H1 (cell line): ENCODE results near the gene CLDN7. TPM values are rescaled to one million over a fixed set of nuclear protein-coding genes. Genes with fewer than 3 reads are reported as not detected.

ENCODE experiments used
- CTCF ChIA-PET: fragments of 300-600 bp; sonication (Branson Sonifier 250); formaldehyde crosslinking; loops from one replicate; lab custom pipeline; 2021; ENCODE audit not compliant: partially characterized antibody; lab: Charles Lee
- POLR2A ChIA-PET: fragments of 300-600 bp; sonication (Branson Sonifier 250); formaldehyde crosslinking; loops from one replicate; lab custom pipeline; 2021; ENCODE audit warnings: inconsistent platforms; ENCODE audit not compliant: partially characterized antibody; lab: Charles Lee
- DNase-seq, 2 experiments: peaks; one replicate each; pipeline versions ENCODE4 v3.0.0 to v3.0.0-alpha.2; 2010 to 2022; ENCODE audit warnings: low spot score in 2 of 2, low read depth in 1 of 2, mixed read lengths in 1 of 2
- FAIRE-seq: peaks from 2 replicates; lab custom pipeline; 2011; peaks lifted over from hg19 to GRCh38; lab: Jason Lieb, UNC
- H2AFZ ChIP-seq: 2 replicates; pipeline ENCODE4 v1.8.1; 2012; ENCODE audit warnings: low read length, inconsistent platforms
- H2AK5ac ChIP-seq: 2 replicates; pipeline ENCODE4 v1.6.1; 2013; ENCODE audit warnings: low read depth, low read length
- H2BK120ac ChIP-seq: replicated peaks from 2 replicates; pipeline ENCODE3; 2013; ENCODE audit warnings: low read depth, low read length, inconsistent platforms
- H2BK12ac ChIP-seq: 2 replicates; pipeline ENCODE4 v1.6.1; 2013; ENCODE audit warnings: low read depth, low read length
- H2BK15ac ChIP-seq: 2 replicates; pipeline ENCODE4 v1.6.1; 2013; ENCODE audit warnings: low read length
- H2BK20ac ChIP-seq: 2 replicates; pipeline ENCODE4 v1.6.1; 2013; ENCODE audit warnings: low read length
- H2BK5ac ChIP-seq: 2 replicates; pipeline ENCODE4 v1.6.1; 2013; ENCODE audit warnings: low read depth, low read length
- H3K14ac ChIP-seq: 2 replicates; pipeline ENCODE4 v1.6.1; 2013; ENCODE audit warnings: inconsistent platforms; ENCODE audit not compliant: insufficient read length
- H3K18ac ChIP-seq: 2 replicates; pipeline ENCODE4 v1.6.1; 2013; ENCODE audit warnings: low read length; ENCODE audit errors: extremely low read depth
- H3K23ac ChIP-seq: 2 replicates; pipeline ENCODE4 v1.6.1; 2013; ENCODE audit warnings: inconsistent platforms; ENCODE audit not compliant: insufficient read length
- H3K23me2 ChIP-seq: 2 replicates; pipeline ENCODE4 v1.6.1; 2013; ENCODE audit warnings: low read depth, low read length
- H3K27ac ChIP-seq: 2 replicates; pipeline ENCODE4 v1.6.1; 2011; ENCODE audit warnings: low read depth, low read length, inconsistent platforms
- H3K27me3 ChIP-seq, 4 experiments: replicated peaks in 1 of 4; 1 replicate in 1 of 4; 2 replicates in 3 of 4; pipeline versions ENCODE4 v1.6.1 to v1.8.1; 2011 to 2013; ENCODE audit warnings: low read length in 3 of 4, mild to moderate bottlenecking in 3 of 4, inconsistent platforms in 2 of 4, mixed read lengths in 2 of 4, moderate library complexity in 1 of 4; ENCODE audit not compliant: control insufficient read depth in 3 of 4, insufficient read depth in 3 of 4; ENCODE audit errors: extremely low read depth in 1 of 4
- H3K36me3 ChIP-seq, 4 experiments: 2 replicates each; pipeline versions ENCODE4 v1.6.1 to v1.8.1; 2011 to 2013; ENCODE audit warnings: mild to moderate bottlenecking in 4 of 4, low read length in 3 of 4, moderate library complexity in 2 of 4, control low read depth in 1 of 4, inconsistent platforms in 1 of 4; ENCODE audit not compliant: insufficient read depth in 4 of 4, control insufficient read depth in 2 of 4
- H3K4ac ChIP-seq: replicated peaks from 2 replicates; pipeline ENCODE3; 2013; ENCODE audit warnings: low read length, low read depth, mixed read lengths, inconsistent platforms; ENCODE audit not compliant: insufficient read length
- H3K4me1 ChIP-seq, 4 experiments: replicated peaks in 1 of 4; 1 replicate in 1 of 4; 2 replicates in 3 of 4; pipeline versions ENCODE4 v1.6.1 to v1.8.1; 2011 to 2013; ENCODE audit warnings: low read length in 3 of 4, inconsistent platforms in 2 of 4, mixed read lengths in 1 of 4; ENCODE audit not compliant: insufficient read depth in 4 of 4, control insufficient read depth in 3 of 4
- H3K4me2 ChIP-seq, 2 experiments: 2 replicates each; pipeline versions ENCODE4 v1.6.1 to v1.8.1; 2011 to 2013; ENCODE audit warnings: low read depth in 2 of 2, low read length in 2 of 2, control low read depth in 1 of 2, inconsistent platforms in 1 of 2, mild to moderate bottlenecking in 1 of 2; ENCODE audit not compliant: insufficient read depth in 1 of 2
- H3K4me3 ChIP-seq, 4 experiments: fragments of 200-600, 300-600 bp in 1 of 4; sonication (generic), shearing (Covaris generic), sonication (Bioruptor Twin) in 1 of 4; 2 replicates each; pipeline versions ENCODE4 v1.5.1 to v1.8.1; 2011 to 2016; ENCODE audit warnings: low read length in 4 of 4, low read depth in 3 of 4, control low read depth in 2 of 4, inconsistent platforms in 2 of 4, mild to moderate bottlenecking in 2 of 4, mixed read lengths in 1 of 4, moderate library complexity in 1 of 4; ENCODE audit not compliant: insufficient read depth in 2 of 4; ENCODE audit errors: extremely low read depth in 1 of 4
- H3K56ac ChIP-seq: replicated peaks from 2 replicates; pipeline ENCODE3; 2013; ENCODE audit warnings: low read depth, mild to moderate bottlenecking, mixed read lengths, low read length, inconsistent platforms; ENCODE audit not compliant: insufficient read length
- H3K79me1 ChIP-seq: 2 replicates; pipeline ENCODE4 v1.6.1; 2013; ENCODE audit warnings: low read depth, low read length, control low read depth
- H3K79me2 ChIP-seq, 2 experiments: 2 replicates each; pipeline versions ENCODE4 v1.6.1 to v1.8.1; 2012 to 2013; ENCODE audit warnings: low read length in 2 of 2, mild to moderate bottlenecking in 2 of 2, inconsistent platforms in 1 of 2; ENCODE audit not compliant: insufficient read depth in 2 of 2, control insufficient read depth in 1 of 2
- H3K9ac ChIP-seq, 4 experiments: replicated peaks in 1 of 4; 1 replicate in 1 of 4; 2 replicates in 3 of 4; pipeline versions ENCODE4 v1.6.1 to v1.8.1; 2011 to 2013; ENCODE audit warnings: low read depth in 3 of 4, low read length in 3 of 4, control low read depth in 2 of 4, mild to moderate bottlenecking in 2 of 4, moderate library complexity in 2 of 4, inconsistent platforms in 1 of 4; ENCODE audit errors: extremely low read depth in 1 of 4
- H3K9me3 ChIP-seq, 2 experiments: 2 replicates each; pipeline versions ENCODE4 v1.6.1 to v1.8.1; 2012 to 2013; ENCODE audit warnings: mild to moderate bottlenecking in 2 of 2, moderate library complexity in 2 of 2, control low read depth in 1 of 2, inconsistent platforms in 1 of 2, low read depth in 1 of 2, low read length in 1 of 2, mixed read lengths in 1 of 2; ENCODE audit not compliant: insufficient read depth in 2 of 2
- H4K20me1 ChIP-seq, 2 experiments: replicated peaks in 1 of 2; 2 replicates each; pipeline versions ENCODE3 to v1.8.1; 2011 to 2013; ENCODE audit warnings: inconsistent platforms in 2 of 2, low read length in 2 of 2, mild to moderate bottlenecking in 1 of 2; ENCODE audit not compliant: insufficient read depth in 2 of 2, control insufficient read depth in 1 of 2
- H4K5ac ChIP-seq: 2 replicates; pipeline ENCODE4 v1.6.1; 2013; ENCODE audit warnings: low read length, low read depth, mixed read lengths, inconsistent platforms; ENCODE audit not compliant: insufficient read length
- H4K8ac ChIP-seq: 2 replicates; pipeline ENCODE4 v1.8.0; 2013; ENCODE audit warnings: mild to moderate bottlenecking, moderate library complexity, low read length, inconsistent platforms; ENCODE audit not compliant: insufficient read depth; ENCODE audit errors: extremely low read depth
- H4K91ac ChIP-seq: replicated peaks from 2 replicates; pipeline ENCODE3; 2013; ENCODE audit warnings: low read length, mixed read lengths, inconsistent platforms; ENCODE audit not compliant: insufficient read length
- ATF3 ChIP-seq: IDR thresholded peaks from 2 replicates; pipeline ENCODE4 v1.6.1; 2011; ENCODE audit warnings: low read depth, mild to moderate bottlenecking, low read length; ENCODE audit not compliant: insufficient read depth
- CBX8 ChIP-seq: fragments of 300-800, 300-1000 bp; sonication (generic); IDR thresholded peaks from 2 replicates; pipeline ENCODE4 v1.7.1; 2016; ENCODE audit warnings: low read depth, low read length, borderline replicate concordance
- CTBP2 ChIP-seq: IDR thresholded peaks from 2 replicates; pipeline ENCODE4 v1.7.0; 2011; ENCODE audit warnings: borderline replicate concordance, mild to moderate bottlenecking, moderate library complexity, mixed read lengths, low read length; ENCODE audit not compliant: insufficient read depth, insufficient read length
- EGR1 ChIP-seq: IDR thresholded peaks from 2 replicates; pipeline ENCODE4 v1.6.1; 2011; ENCODE audit warnings: low read depth, low read length, borderline replicate concordance
- EP300 ChIP-seq, 2 experiments: IDR thresholded peaks; 1 replicate in 1 of 2; 2 replicates in 1 of 2; pipeline ENCODE4 v1.6.1; 2011 to 2012; ENCODE audit warnings: low read depth in 2 of 2, low read length in 2 of 2, mild to moderate bottlenecking in 2 of 2, borderline replicate concordance in 1 of 2, inconsistent platforms in 1 of 2, moderate library complexity in 1 of 2
- GABPA ChIP-seq: IDR thresholded peaks from 2 replicates; pipeline ENCODE4 v1.6.1; 2011; ENCODE audit warnings: mild to moderate bottlenecking, low read length, moderate library complexity, borderline replicate concordance; ENCODE audit not compliant: insufficient read depth
- JUND ChIP-seq: IDR thresholded peaks from 2 replicates; pipeline ENCODE4 v1.6.1; 2011; ENCODE audit warnings: mild to moderate bottlenecking, improper control_type of control experiment, low read length
- KDM1A ChIP-seq: fragments of 200-600, 300-600 bp; sonication (generic); IDR thresholded peaks from 2 replicates; pipeline ENCODE4 v1.7.1; 2016; ENCODE audit warnings: mild to moderate bottlenecking, low read length, borderline replicate concordance
- RAD21 ChIP-seq, 2 experiments: IDR thresholded peaks in 1 of 2; conservative IDR thresholded peaks in 1 of 2; 2 replicates each; pipeline ENCODE4 v1.6.1; 2011; ENCODE audit warnings: low read depth in 2 of 2, low read length in 2 of 2, improper control_type of control experiment in 1 of 2, inconsistent platforms in 1 of 2, mild to moderate bottlenecking in 1 of 2, moderate library complexity in 1 of 2
- RBBP5 ChIP-seq: IDR thresholded peaks from 2 replicates; pipeline ENCODE4 v1.7.1; 2012; ENCODE audit warnings: low read depth, mild to moderate bottlenecking, inconsistent platforms, low read length, moderate library complexity, borderline replicate concordance
- SP4 ChIP-seq: IDR thresholded peaks from 2 replicates; pipeline ENCODE4 v1.6.1; 2012; ENCODE audit warnings: low read length, inconsistent platforms
- TEAD4 ChIP-seq: IDR thresholded peaks from 2 replicates; pipeline ENCODE4 v1.6.1; 2012; ENCODE audit warnings: low read depth, low read length, inconsistent platforms, mixed read lengths
- ZNF274 ChIP-seq: IDR thresholded peaks from 2 replicates; pipeline ENCODE4 v1.7.0; 2012; ENCODE audit warnings: low read length, borderline replicate concordance; ENCODE audit errors: extremely low read depth
- WGBS, 2 experiments: shearing (Covaris generic) in 1 of 2; methylation state at CpG; one replicate each; pipeline versions ENCODE4 v1.1.6 to v1.1.7; 2013 to 2015; ENCODE audit warnings: low lambda C conversion rate in 2 of 2, mixed read lengths in 2 of 2, inconsistent platforms in 1 of 2, low coverage in 1 of 2, missing lambda C conversion rate in 1 of 2; ENCODE audit not compliant: insufficient replicate concordance in 2 of 2, insufficient coverage in 1 of 2, insufficient read length in 1 of 2; ENCODE audit errors: extremely low coverage in 1 of 2, missing lambda C conversion rate in 1 of 2; 5-methylcytosine and 5-hydroxymethylcytosine counted together
- polyA plus RNA-seq, 7 experiments: library from polyadenylated mRNA; depleted of rRNA in 3 of 7; stranded (reverse) in 5 of 7; unstranded in 2 of 7; fragments of >200 nt in 5 of 7; fragments of 200-250 nt in 2 of 7; gene quantifications; 1 replicate in 5 of 7; 2 replicates in 1 of 7; 4 replicates in 1 of 7; pipeline versions ENCODE4 v1.2.1 to v1.2.3, GENCODE V29; 2011 to 2013; ENCODE audit warnings: missing spikeins in 2 of 7, mixed read lengths in 2 of 7
- total RNA-seq: library from RNA; stranded (reverse); fragmentation: NEBNext Ultra II Directional; extraction: Animal tissue kit (Norgen Biotek cat#: 25700); gene quantifications from 2 replicates; pipeline ENCODE4 v1.2.1, GENCODE V29; 2021

Gene CLDN7
- total and polyA plus RNA-seq, 2 of the 8 experiments (the other 6 are each of a cell fraction or from before 2014, with no cell fraction given): 118 to 119 TPM

- ChIA-PET POLR2A (interaction anchor here (1.1 to 19.7 kb wide), 2 partner anchors 7 to 10 kb away, joined by 3 to 386 read pairs; partner anchors contain the start of genes ACADVL, DLG4 and PHF23), CTCF (interaction anchor here (4.0 kb wide), 1 partner anchor 8 kb away, joined by 24 read pairs; the partner anchor contains the start of genes ACADVL and DLG4)
- no peaks in the 10 kb centered on the region for H3K9me3 ChIP-seq
- H4K91ac ChIP-seq: no peak overlapping the region
- no peak overlapping the region for H3K14ac ChIP-seq
- H3K56ac ChIP-seq: no peak overlapping the region
- H3K4me1 ChIP-seq: no peaks in the 10 kb centered on the region; a peak in 1 of 7 replicates
- H2BK20ac ChIP-seq: no peak overlapping the region
- WGBS, 2 experiments: 95% methylated on average over 10 of the region's 14 CpGs; no CpG with 5 or more reads in 1 of the 2 experiments
- H3K27ac ChIP-seq: no peak overlapping the region
- H2AK5ac ChIP-seq: no peak overlapping the region
- no peak overlapping the region for H2BK5ac ChIP-seq
- H3K4me2 ChIP-seq: no peak overlapping the region
- no peak overlapping the region for H4K5ac ChIP-seq
- H3K79me1 ChIP-seq: peaks cover 10% of the 10 kb centered on the region
- H3K4me3 ChIP-seq: no peak overlapping the region
- FAIRE-seq (no peak), DNase-seq (no peak)
- no peaks in the 10 kb centered on the region for H3K23me2 ChIP-seq
- H2AFZ ChIP-seq: no peak overlapping the region
- peaks cover 13 to 39% of the 10 kb centered on the region in 2 experiments for H3K79me2 ChIP-seq
- H2BK120ac ChIP-seq: no peak overlapping the region
- peaks cover 15 to 56% (median 47%) of the 10 kb centered on the region in 4 experiments for H3K36me3 ChIP-seq
- H3K9ac ChIP-seq: no peak overlapping the region
- no peak overlapping the region for H4K8ac ChIP-seq
- H4K20me1 ChIP-seq: peaks cover 14 to 39% of the 10 kb centered on the region in 2 experiments
- no peaks in the 10 kb centered on the region for H3K27me3 ChIP-seq
- no peak overlapping the region for H3K18ac ChIP-seq
- no peak overlapping the region for H3K4ac ChIP-seq
- H2BK12ac ChIP-seq: no peak overlapping the region
- no peak overlapping the region for H2BK15ac ChIP-seq
- no peak overlapping the region for H3K23ac ChIP-seq
- TF ChIP-seq JUND: no peak
- no peak for TF ChIP-seq RBBP5
- TF ChIP-seq GABPA: no peak
- TF ChIP-seq EP300 (IDR thresholded peaks at IDR 0.05; ENCODE audit: borderline replicate concordance in 1 of 2, low read depth in 2 of 2, low read length in 2 of 2): no peak
- TF ChIP-seq ATF3: no peak
- no peak for TF ChIP-seq SP4
- TF ChIP-seq EGR1: no peak
- TF ChIP-seq CBX8: no peak
- no peak for TF ChIP-seq RAD21 (IDR thresholded peaks at IDR 0.05 in 1 of 2, conservative IDR thresholded peaks at IDR 0.05 in 1 of 2; ENCODE audit: low read depth in 2 of 2, low read length in 2 of 2)
- TF ChIP-seq ZNF274: no peak
- TF ChIP-seq CTBP2: no peak
- no peak for TF ChIP-seq KDM1A
- TF ChIP-seq TEAD4: no peak
These were observed 33.4 kb downstream of the CLDN7 start for GRCh38 chr17:7228920-7229319.
